GM12878 (cell line): Measurements from ENCODE around the gene WDR86. TPM values are rescaled to one million over a fixed set of nuclear protein-coding genes. Genes with fewer than 3 reads are reported as not detected.

Experiments used
- ATAC-seq: fragments of 200-7000 bp; cut with Tn5 transposase; 3 replicates; pipeline ENCODE4 v1.9.1; 2020; ENCODE audit warnings: mild to moderate bottlenecking, moderate library complexity
- BruUV-seq: library from RNA; stranded (reverse); fragments of 400-500 nt; replicated peaks from 2 replicates; lab custom pipeline; 2021; lab: Mats Ljungman, UMichigan
- CTCF ChIA-PET: fragments of 300-600 bp; sonication (Branson Sonifier 250); formaldehyde crosslinking; extraction: SDS; loops from one replicate; lab custom pipeline; 2021; ENCODE audit warnings: inconsistent platforms; lab: Yijun Ruan, JAX
- POLR2A ChIA-PET: fragments of 350-600 bp; formaldehyde crosslinking; extraction: SDS; loops from one replicate; lab custom pipeline; 2021; ENCODE audit warnings: inconsistent platforms; lab: Charles Lee
- RAD21 ChIA-PET: fragments of 300-600 bp; sonication (Branson Sonifier 250); formaldehyde crosslinking; loops from one replicate; lab custom pipeline; 2023; ENCODE audit warnings: antibody characterized with exemption; ENCODE audit not compliant: unreplicated experiment; lab: Charles Lee
- SMC1A ChIA-PET: fragments of 300-600 bp; sonication (Branson Sonifier 250); formaldehyde crosslinking; loops from one replicate; lab custom pipeline; 2023; ENCODE audit not compliant: unreplicated experiment, uncharacterized antibody; lab: Charles Lee
- DNase-seq: peaks from one replicate; pipeline ENCODE4 v3.0.0-alpha.2; 2011; ENCODE audit warnings: low read depth, low spot score
- FAIRE-seq: peaks from 3 replicates; lab custom pipeline; 2011; peaks lifted over from hg19 to GRCh38; lab: Jason Lieb, UNC
- H2AFZ ChIP-seq: 2 replicates; pipeline ENCODE4 v1.6.0; 2011; ENCODE audit warnings: low read depth, low read length, control low read depth; ENCODE audit not compliant: control insufficient read depth
- H3K27ac ChIP-seq: 2 replicates; pipeline ENCODE4 v1.5.1; 2011; ENCODE audit warnings: control low read depth; ENCODE audit not compliant: control insufficient read depth, insufficient read depth
- H3K27me3 ChIP-seq, 2 experiments: replicated peaks in 1 of 2; 2 replicates each; pipeline versions ENCODE4 v1.6.0 to v1.6.1; 2011; ENCODE audit warnings: low read length in 1 of 2; ENCODE audit not compliant: control insufficient read depth in 2 of 2, insufficient read depth in 2 of 2
- H3K36me3 ChIP-seq, 2 experiments: 2 replicates each; pipeline ENCODE4 v1.5.1; 2011; ENCODE audit warnings: low read length in 1 of 2; ENCODE audit not compliant: control insufficient read depth in 2 of 2, insufficient read depth in 2 of 2
- H3K4me1 ChIP-seq: 2 replicates; pipeline ENCODE4 v1.6.1; 2011; ENCODE audit warnings: mild to moderate bottlenecking, low read length, moderate library complexity, mixed read lengths; ENCODE audit not compliant: control insufficient read depth, insufficient read depth
- H3K4me2 ChIP-seq: 2 replicates; pipeline ENCODE4 v1.6.0; 2011; ENCODE audit warnings: control low read depth; ENCODE audit not compliant: control insufficient read depth, insufficient read depth
- H3K4me3 ChIP-seq: fragments of 200-600 bp; sonication (generic); 2 replicates; pipeline ENCODE4 v1.5.1; 2016
- H3K79me2 ChIP-seq: 2 replicates; pipeline ENCODE4 v1.6.0; 2011; ENCODE audit warnings: low read length; ENCODE audit not compliant: control insufficient read depth, insufficient read depth
- H3K9ac ChIP-seq: 2 replicates; pipeline ENCODE4 v1.8.0; 2011; ENCODE audit warnings: low read length, control low read depth, mixed read lengths; ENCODE audit not compliant: control insufficient read depth, insufficient read depth
- H3K9me3 ChIP-seq: replicated peaks from 3 replicates; pipeline ENCODE4 v1.5.1; 2011; ENCODE audit warnings: mild to moderate bottlenecking, low read length; ENCODE audit not compliant: control insufficient read depth, insufficient read depth
- H4K20me1 ChIP-seq: 2 replicates; pipeline ENCODE4 v1.6.0; 2011; ENCODE audit not compliant: control insufficient read depth, insufficient read depth
- BACH1 ChIP-seq: fragments of 450-650 bp; IDR thresholded peaks from 2 replicates; pipeline ENCODE4 v1.6.1; 2017; ENCODE audit warnings: mild to moderate bottlenecking, borderline replicate concordance
- BMI1 ChIP-seq: fragments of 450-650 bp; IDR thresholded peaks from 2 replicates; pipeline ENCODE4 v1.6.1; 2016; ENCODE audit warnings: mild to moderate bottlenecking, moderate library complexity, borderline replicate concordance
- CBX5 ChIP-seq: sonication (generic); IDR thresholded peaks from 2 replicates; pipeline ENCODE4 v1.6.1; 2016; ENCODE audit warnings: low read depth, moderate library complexity, mild to moderate bottlenecking, inconsistent platforms
- CHD2 ChIP-seq: IDR thresholded peaks from 2 replicates; pipeline ENCODE4 v1.6.1; 2011; ENCODE audit warnings: low read depth, low read length, improper control_type of control experiment, borderline replicate concordance
- DPF2 ChIP-seq: fragments of 450-650 bp; IDR thresholded peaks from 2 replicates; pipeline ENCODE4 v1.6.1; 2017; ENCODE audit warnings: mild to moderate bottlenecking
- IKZF2 ChIP-seq, 2 experiments: fragments of 450-650 bp; IDR thresholded peaks; 2 replicates each; pipeline ENCODE4 v1.6.1; 2017; ENCODE audit warnings: mild to moderate bottlenecking in 2 of 2, moderate library complexity in 2 of 2
- MTA3 ChIP-seq: IDR thresholded peaks from 2 replicates; pipeline ENCODE4 v1.6.1; 2012; ENCODE audit warnings: low read length, inconsistent platforms, borderline replicate concordance
- NR2C2 ChIP-seq: IDR thresholded peaks from 2 replicates; pipeline ENCODE4 v1.6.1; 2011; ENCODE audit warnings: borderline replicate concordance, low read depth; ENCODE audit not compliant: control insufficient read depth, insufficient read length
- POLR2AphosphoS5 ChIP-seq: IDR thresholded peaks from 2 replicates; pipeline ENCODE4 v1.6.1; 2011; ENCODE audit warnings: mild to moderate bottlenecking, low read length, inconsistent platforms
- RBBP5 ChIP-seq: fragments of 200-600 bp; sonication (generic); conservative IDR thresholded peaks from 2 replicates; pipeline ENCODE4 v1.6.1; 2016
- RUNX3 ChIP-seq: IDR thresholded peaks from 2 replicates; pipeline ENCODE4 v1.6.1; 2012; ENCODE audit warnings: low read length, inconsistent platforms
- SIX5 ChIP-seq: IDR thresholded peaks from 2 replicates; pipeline ENCODE4 v1.6.1; 2011; ENCODE audit warnings: mild to moderate bottlenecking, low read depth, low read length, moderate library complexity; ENCODE audit not compliant: severe bottlenecking
- SMAD5 ChIP-seq: IDR thresholded peaks from 2 replicates; pipeline ENCODE4 v1.6.1; 2016; ENCODE audit warnings: antibody characterized with exemption, low read depth
- SREBF1 ChIP-seq: IDR thresholded peaks from 2 replicates; pipeline ENCODE4 v1.6.1; 2012; ENCODE audit warnings: mild to moderate bottlenecking, low read length
- YBX1 ChIP-seq: fragments of 450-650 bp; IDR thresholded peaks from 2 replicates; pipeline ENCODE4 v1.6.1; 2016; ENCODE audit warnings: antibody characterized with exemption
- YY1 ChIP-seq: IDR thresholded peaks from 2 replicates; pipeline ENCODE4 v1.6.1; 2011; ENCODE audit warnings: low read depth, mild to moderate bottlenecking, low read length
- ZNF274 ChIP-seq: IDR thresholded peaks from one replicate; pipeline ENCODE4 v1.8.0; 2011; ENCODE audit not compliant: insufficient read length, insufficient read depth
- ZNF622 ChIP-seq: fragments of 450-650 bp; IDR thresholded peaks from 2 replicates; pipeline ENCODE4 v1.6.1; 2017; ENCODE audit warnings: mild to moderate bottlenecking, inconsistent platforms
- WGBS: methylation state at CpG from one replicate; pipeline ENCODE4 v1.1.6; 2016; ENCODE audit warnings: low lambda C conversion rate; ENCODE audit not compliant: insufficient replicate concordance, insufficient coverage; ENCODE audit errors: missing lambda C conversion rate; 5-methylcytosine and 5-hydroxymethylcytosine counted together
- in situ Hi-C: fragments of 300-500 bp; cut with MboI; formaldehyde crosslinking; loops from 9 replicates; pipeline ENCODE4 v1.14.3; 2018; ENCODE audit warnings: mixed read lengths
- intact Hi-C: fragments of 100-400 bp; cut with micrococcal nuclease; formaldehyde crosslinking; loops from one replicate; pipeline ENCODE4 v1.14.2; 2022; ENCODE audit not compliant: unreplicated experiment
- polyA plus RNA-seq, 11 experiments: library from polyadenylated mRNA; depleted of rRNA in 4 of 11; unstranded in 6 of 11; stranded (reverse) in 5 of 11; fragments of >200 nt; fragmentation: Nextera tagmentation in 4 of 11; fragmentation: Illumina TruSeq in 1 of 11; extraction: Ambion mirVana in 4 of 11; extraction: Trizol in 1 of 11; gene quantifications; 1 replicate in 1 of 11; 2 replicates in 10 of 11; pipeline versions ENCODE4 v1.2.1 to v1.2.3, GENCODE V29; 2011 to 2016; ENCODE audit warnings: inconsistent platforms in 2 of 11, missing spikeins in 2 of 11, low read depth in 1 of 11
- total RNA-seq, 4 experiments: library from RNA; depleted of rRNA in 3 of 4; stranded (reverse); fragments of >200 nt in 3 of 4; fragmentation: Illumina TruSeq in 1 of 4; extraction: Trizol in 1 of 4; gene quantifications; 2 replicates each; pipeline versions ENCODE4 v1.2.1 to v1.2.3, GENCODE V29; 2013 to 2021
- TF ChIP-seq, protein P1 (sequence below): IDR thresholded peaks from 2 replicates; pipeline ENCODE4 v1.6.1; 2011; ENCODE audit warnings: low read depth, mild to moderate bottlenecking, low read length, moderate library complexity, borderline replicate concordance; ENCODE audit errors: extremely low read depth
- TF ChIP-seq, protein P2 (sequence below): fragments of 450-650 bp; IDR thresholded peaks from 2 replicates; pipeline ENCODE4 v1.6.1; 2016; ENCODE audit warnings: mild to moderate bottlenecking, moderate library complexity, borderline replicate concordance

Gene WDR86
- total and polyA plus RNA-seq, 10 of the 15 experiments (the other 5 are each of a cell fraction or from before 2014, with no cell fraction given) = 0.05 to 0.19 (median 0.15) TPM; not detected in 7

DNA sequence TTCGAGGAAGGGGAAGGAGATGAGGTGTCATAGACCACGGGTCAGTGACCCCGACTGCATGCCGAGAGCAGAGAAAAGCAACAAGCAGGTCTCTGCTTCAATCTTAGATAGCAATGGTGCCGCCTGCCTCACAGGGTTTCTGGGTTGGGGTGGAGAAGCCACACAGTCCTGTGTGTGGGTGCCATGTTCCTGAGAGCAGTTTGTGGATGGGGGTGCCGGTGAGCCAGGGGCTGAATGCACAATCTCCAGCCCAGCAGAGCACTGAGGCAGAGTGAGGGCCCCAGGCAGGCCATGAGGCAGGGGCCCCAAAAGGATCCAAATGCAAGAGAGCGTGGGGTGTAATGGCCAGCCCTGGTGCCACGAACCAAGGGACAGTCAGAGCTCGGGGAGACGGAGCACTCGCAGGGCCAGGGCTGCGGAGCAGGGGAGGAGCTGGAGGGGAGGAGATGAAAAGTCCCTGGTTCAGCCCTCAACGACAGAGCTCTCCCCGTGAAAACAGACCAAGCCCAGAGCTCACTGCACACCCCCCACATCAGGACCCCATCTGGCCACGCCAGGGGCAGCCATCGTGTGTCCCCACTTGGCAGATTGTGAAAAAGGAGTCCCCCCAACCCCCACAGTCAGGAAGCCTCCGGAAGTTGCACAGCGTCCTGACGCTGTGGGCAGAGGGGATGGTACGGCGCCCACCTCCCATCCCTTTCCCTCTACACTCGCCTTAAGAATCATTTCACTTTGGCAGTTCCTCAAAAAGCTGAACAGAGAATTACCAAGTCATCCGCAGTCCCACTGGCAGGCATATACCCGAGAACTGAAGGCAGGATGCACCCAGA lies 19.9 kb downstream of the WDR86 start (continued):
- TF ChIP-seq, protein P1, sequence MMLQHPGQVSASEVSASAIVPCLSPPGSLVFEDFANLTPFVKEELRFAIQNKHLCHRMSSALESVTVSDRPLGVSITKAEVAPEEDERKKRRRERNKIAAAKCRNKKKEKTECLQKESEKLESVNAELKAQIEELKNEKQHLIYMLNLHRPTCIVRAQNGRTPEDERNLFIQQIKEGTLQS = no peak

DNA sequence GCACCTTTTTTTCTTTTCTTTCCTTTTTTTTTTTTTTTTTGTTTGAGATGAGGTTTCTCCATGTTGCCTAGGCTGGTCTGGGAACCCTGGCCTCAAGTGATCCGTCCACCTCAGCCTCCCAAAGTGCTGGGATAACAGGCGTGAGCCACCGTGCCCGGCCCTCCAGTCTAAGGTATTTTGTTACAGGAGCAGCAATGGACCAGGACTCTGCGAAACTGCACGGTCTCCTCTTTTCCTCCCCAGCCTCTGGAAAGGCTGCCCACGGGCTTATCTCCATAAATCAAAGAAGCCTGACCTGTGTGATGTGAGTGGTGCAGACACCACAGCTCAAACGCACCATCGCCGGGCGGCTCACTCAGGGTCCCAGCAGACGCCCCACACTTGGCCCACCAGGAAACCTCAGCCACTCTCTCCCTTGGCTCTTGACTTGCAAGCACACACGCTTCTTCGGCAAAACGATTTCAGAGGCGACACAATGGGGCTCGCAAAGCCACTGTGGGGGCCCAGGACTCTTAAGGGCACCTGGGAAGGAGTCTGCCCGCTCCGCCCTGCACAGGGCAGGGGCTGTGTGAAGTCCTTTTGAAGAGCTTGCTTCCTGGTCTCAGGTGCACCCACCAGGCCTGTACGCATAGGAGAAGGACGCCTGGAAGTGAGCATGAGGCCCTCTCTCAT lies 20.6 kb downstream of the WDR86 start:
- SMC1A ChIA-PET = no interaction called here
- Histone ChIP-seq H3K4me3 (no peak overlapping the region), H3K27ac (no peak overlapping the region), H4K20me1 (no peaks in the 10 kb centered on the region), H3K79me2 (no peaks in the 10 kb centered on the region), H3K27me3 (no peaks in the 10 kb centered on the region; a peak in 2 of 4 replicates), H3K9me3 (no peaks in the 10 kb centered on the region; the same call in 2 of the 3 replicates), H3K4me1 (no peaks in the 10 kb centered on the region), H3K4me2 (no peak overlapping the region), H3K9ac (no peak overlapping the region), H2AFZ (no peak overlapping the region), H3K36me3 (no peaks in the 10 kb centered on the region)
- intact Hi-C loops (no loop called here), in situ Hi-C loops (no loop called here)
- POLR2A ChIA-PET = no interaction called here
- FAIRE-seq (no peak), DNase-seq (no peak), ATAC-seq (no peak)
- RAD21 ChIA-PET = interaction anchor here (1.1 kb wide), 1 partner anchor 59 kb away, joined by 3 read pairs; no protein-coding TSS in a partner anchor
- 57% methylated on average over 21 of the region's 21 CpGs for WGBS
- no TSS peak for BruUV-seq
- CTCF ChIA-PET = no interaction called here
- TF ChIP-seq SIX5 = no peak
- no peak for TF ChIP-seq CHD2
- TF ChIP-seq SREBF1 = no peak
- no peak for TF ChIP-seq CBX5
- TF ChIP-seq MTA3 = no peak
- TF ChIP-seq DPF2 = no peak
- no peak for TF ChIP-seq SMAD5
- TF ChIP-seq RBBP5 = no peak
- TF ChIP-seq ZNF274 = no peak
- TF ChIP-seq RUNX3 = no peak
- no peak for TF ChIP-seq IKZF2 (IDR thresholded peaks at IDR 0.05)
- no peak for TF ChIP-seq ZNF622
- TF ChIP-seq YBX1 = no peak
- TF ChIP-seq NR2C2 = no peak
- TF ChIP-seq BACH1 = no peak
- no peak for TF ChIP-seq POLR2AphosphoS5
- TF ChIP-seq, protein P2, sequence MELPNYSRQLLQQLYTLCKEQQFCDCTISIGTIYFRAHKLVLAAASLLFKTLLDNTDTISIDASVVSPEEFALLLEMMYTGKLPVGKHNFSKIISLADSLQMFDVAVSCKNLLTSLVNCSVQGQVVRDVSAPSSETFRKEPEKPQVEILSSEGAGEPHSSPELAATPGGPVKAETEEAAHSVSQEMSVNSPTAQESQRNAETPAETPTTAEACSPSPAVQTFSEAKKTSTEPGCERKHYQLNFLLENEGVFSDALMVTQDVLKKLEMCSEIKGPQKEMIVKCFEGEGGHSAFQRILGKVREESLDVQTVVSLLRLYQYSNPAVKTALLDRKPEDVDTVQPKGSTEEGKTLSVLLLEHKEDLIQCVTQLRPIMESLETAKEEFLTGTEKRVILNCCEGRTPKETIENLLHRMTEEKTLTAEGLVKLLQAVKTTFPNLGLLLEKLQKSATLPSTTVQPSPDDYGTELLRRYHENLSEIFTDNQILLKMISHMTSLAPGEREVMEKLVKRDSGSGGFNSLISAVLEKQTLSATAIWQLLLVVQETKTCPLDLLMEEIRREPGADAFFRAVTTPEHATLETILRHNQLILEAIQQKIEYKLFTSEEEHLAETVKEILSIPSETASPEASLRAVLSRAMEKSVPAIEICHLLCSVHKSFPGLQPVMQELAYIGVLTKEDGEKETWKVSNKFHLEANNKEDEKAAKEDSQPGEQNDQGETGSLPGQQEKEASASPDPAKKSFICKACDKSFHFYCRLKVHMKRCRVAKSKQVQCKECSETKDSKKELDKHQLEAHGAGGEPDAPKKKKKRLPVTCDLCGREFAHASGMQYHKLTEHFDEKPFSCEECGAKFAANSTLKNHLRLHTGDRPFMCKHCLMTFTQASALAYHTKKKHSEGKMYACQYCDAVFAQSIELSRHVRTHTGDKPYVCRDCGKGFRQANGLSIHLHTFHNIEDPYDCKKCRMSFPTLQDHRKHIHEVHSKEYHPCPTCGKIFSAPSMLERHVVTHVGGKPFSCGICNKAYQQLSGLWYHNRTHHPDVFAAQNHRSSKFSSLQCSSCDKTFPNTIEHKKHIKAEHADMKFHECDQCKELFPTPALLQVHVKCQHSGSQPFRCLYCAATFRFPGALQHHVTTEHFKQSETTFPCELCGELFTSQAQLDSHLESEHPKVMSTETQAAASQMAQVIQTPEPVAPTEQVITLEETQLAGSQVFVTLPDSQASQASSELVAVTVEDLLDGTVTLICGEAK = no peak
- TF ChIP-seq BMI1 = no peak
- TF ChIP-seq YY1 = no peak
